Measurements from ENCODE around the gene IL20RB.
"Not testable (repeated sequence)": the region's sequence is repeated elsewhere in the genome, so short reads cannot be mapped to it uniquely, and the experiment has no call there.

IL20RB gene

GRCh38 chr3:136946978-136947377 lies 10.8 kb upstream of the IL20RB start:
- DNase-seq (ENCODE audit: low spot score) = no peak

GRCh38 chr3:136947477-136947876 lies 10.3 kb upstream of the IL20RB start:
- DNase-seq (ENCODE audit: low spot score) = no peak

GRCh38 chr3:136949146-136949545 lies 8.6 kb upstream of the IL20RB start:
- DNase-seq (ENCODE audit: low spot score) = no peak

- DNase-seq (ENCODE audit: low spot score) = no peak
Observed at GRCh38 chr3:136949708-136950107, 8.1 kb upstream of the IL20RB start.

- DNase-seq (ENCODE audit: low spot score) = no peak
Observed at GRCh38 chr3:136950623-136951022, 7.2 kb upstream of the IL20RB start.

- DNase-seq (ENCODE audit: low spot score) = no peak
Observed at GRCh38 chr3:136952292-136952691, 5.5 kb upstream of the IL20RB start.

GRCh38 chr3:136954251-136954650 lies 3.5 kb upstream of the IL20RB start:
- no peak for DNase-seq (ENCODE audit: low spot score)

- no peak for DNase-seq (ENCODE audit: low spot score)
Observed at GRCh38 chr3:136954980-136955780, 2.6 kb upstream of the IL20RB start.

- DNase-seq (ENCODE audit: low spot score) = no peak
Observed at GRCh38 chr3:136955813-136956212, 2.0 kb upstream of the IL20RB start.

- no peak for DNase-seq (ENCODE audit: low spot score)
Observed at GRCh38 chr3:136956971-136957370, 812 bp upstream of the IL20RB start.

- no peak for DNase-seq (ENCODE audit: low spot score)
Observed at GRCh38 chr3:136958939-136959338, 1.2 kb downstream of the IL20RB start.

GRCh38 chr3:136959599-136959998 lies 1.8 kb downstream of the IL20RB start:
- no peak for DNase-seq (ENCODE audit: low spot score)

GRCh38 chr3:136960838-136961836 lies 3.4 kb downstream of the IL20RB start:
- no peak for DNase-seq (ENCODE audit: low spot score)

- no peak for DNase-seq (ENCODE audit: low spot score)
Observed at GRCh38 chr3:136962927-136963326, 5.1 kb downstream of the IL20RB start.

GRCh38 chr3:136969539-136969938 lies 11.8 kb downstream of the IL20RB start:
- not testable (repeated sequence) for DNase-seq (ENCODE audit: low spot score)

- DNase-seq (ENCODE audit: low spot score) = no peak
Observed at GRCh38 chr3:136973352-136973751, 15.6 kb downstream of the IL20RB start.

- DNase-seq (ENCODE audit: low spot score) = no peak
Observed at GRCh38 chr3:136974670-136975069, 16.9 kb downstream of the IL20RB start.

- no peak for DNase-seq (ENCODE audit: low spot score)
Observed at GRCh38 chr3:136979204-136979603, 21.4 kb downstream of the IL20RB start.

- DNase-seq (ENCODE audit: low spot score) = no peak
Observed at GRCh38 chr3:136979684-136980083, 21.9 kb downstream of the IL20RB start.

GRCh38 chr3:136982033-136982432 lies 24.2 kb downstream of the IL20RB start:
- DNase-seq (ENCODE audit: low spot score) = no peak

GRCh38 chr3:136982520-136983138 lies 24.8 kb downstream of the IL20RB start:
- DNase-seq (ENCODE audit: low spot score) = no peak

GRCh38 chr3:136984837-136985236 lies 27.1 kb downstream of the IL20RB start:
- DNase-seq (ENCODE audit: low spot score) = no peak
